ENCODE results near the gene LLGL2.
A peak's percentile ranks its signal among the peaks of the same experiment; 100 is the strongest.

Gene LLGL2

GRCh38 chr17:75594499-75595283 is 69.2 kb downstream of the LLGL2 start:
- no peak for DNase-seq

GRCh38 chr17:75595284-75595919 is 69.9 kb downstream of the LLGL2 start:
- DNase-seq, result no peak

DNA sequence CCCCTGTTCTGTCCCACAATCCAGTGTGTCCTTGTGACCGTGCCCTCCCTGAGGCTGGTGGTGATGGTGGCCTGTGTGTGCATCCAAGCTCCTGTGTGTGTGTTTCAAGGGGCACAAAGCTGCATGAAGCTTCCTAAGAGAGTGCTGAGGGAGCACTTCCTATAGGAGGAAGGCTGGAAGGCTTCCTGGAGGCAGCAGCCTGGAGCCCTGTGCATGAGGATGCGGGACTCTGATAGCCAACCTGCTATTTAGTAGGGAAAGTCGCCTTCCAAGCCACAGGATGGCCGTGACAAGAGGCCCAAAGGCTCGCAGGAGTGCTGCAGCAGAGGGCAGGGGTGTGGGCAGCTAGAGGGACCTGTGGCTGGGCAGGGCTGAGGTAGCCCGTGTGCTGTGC is 70.4 kb downstream of the LLGL2 start:
- DNase-seq, result no peak

DNA sequence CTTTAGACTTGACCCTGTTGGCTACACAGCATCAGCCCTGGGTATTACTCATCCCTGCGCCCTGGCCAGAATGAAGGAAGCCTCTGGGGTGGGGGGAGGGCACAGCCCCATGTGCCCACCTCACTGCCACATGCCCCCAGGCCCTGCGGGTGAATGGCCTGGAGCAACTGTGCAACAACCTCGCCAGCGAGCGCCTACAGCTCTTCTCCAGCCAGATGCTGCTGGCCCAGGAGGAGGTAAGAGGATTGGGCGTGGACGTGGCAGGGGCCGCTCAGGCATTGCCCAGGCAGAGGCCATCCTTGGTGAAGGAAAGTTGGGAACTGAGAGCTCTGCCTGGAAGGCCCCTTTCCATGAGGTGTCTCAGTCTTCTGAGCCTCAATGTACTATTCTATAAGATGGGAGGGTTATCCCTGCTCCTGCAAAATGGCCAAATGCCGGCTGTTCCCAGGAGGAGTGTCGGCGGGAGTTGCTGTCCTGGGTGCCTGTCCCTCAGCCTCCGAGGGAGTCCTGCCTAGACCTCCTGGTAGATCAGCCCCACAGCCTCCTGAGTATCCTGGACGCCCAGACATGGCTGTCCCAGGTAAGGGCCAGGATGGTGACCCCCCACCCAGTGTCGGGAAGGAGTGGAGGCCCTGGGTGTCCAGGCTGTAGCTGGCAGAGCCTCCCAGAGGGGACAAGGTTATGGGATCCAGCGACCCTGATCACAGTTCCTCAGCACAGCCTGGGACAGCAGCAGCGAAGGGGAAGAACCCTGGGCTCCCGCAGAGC is 71.0 kb downstream of the LLGL2 start:
- no peak for DNase-seq

DNA sequence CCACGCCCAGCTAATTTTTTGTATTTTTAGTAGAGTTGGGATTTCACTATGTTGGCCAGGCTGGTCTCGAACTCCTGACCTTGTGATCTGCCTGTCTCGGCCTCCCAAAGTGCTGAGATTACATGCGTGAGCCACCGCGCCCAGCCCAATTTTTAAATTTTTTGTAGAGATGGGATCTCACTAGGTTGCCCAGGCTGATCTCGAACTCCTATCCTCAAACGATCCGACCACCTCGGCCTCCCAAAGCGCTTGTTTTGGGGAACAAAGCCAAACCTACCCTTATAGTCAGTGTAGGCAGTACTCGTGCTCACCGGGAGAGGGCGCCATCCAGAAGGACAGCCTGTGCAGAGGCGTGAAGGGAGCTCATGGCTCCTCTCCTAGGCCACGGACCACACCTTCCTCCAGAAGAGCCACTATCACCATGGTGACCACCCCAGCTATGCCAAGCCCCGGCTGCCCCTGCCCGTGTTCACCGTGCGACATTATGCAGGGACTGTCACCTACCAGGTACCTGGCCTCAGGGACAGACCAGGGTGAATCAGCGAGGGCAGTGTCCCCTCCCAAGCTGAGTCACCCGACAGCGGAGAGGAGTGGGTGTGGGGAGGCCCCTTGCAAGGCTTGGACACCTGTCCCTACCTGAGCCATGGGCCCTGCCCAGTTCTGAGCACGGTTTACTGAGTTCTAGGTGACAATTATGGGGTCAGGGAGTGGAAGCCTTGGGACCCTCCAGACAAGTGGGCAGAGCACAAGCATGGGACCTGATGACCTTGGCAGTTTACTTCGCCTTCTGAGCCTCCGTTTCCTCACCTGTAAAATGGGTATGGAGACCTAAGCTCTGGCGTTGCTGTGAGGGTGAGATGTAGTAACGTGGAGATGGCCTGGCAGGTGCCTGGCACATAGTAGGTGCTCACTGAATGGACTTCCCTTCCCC is 75.8 kb downstream of the LLGL2 start:
- DNase-seq, result peak; percentile 40 to 52

- no peak for DNase-seq
Measured at GRCh38 chr17:75602644-75603043, 77.1 kb downstream of the LLGL2 start.

DNA sequence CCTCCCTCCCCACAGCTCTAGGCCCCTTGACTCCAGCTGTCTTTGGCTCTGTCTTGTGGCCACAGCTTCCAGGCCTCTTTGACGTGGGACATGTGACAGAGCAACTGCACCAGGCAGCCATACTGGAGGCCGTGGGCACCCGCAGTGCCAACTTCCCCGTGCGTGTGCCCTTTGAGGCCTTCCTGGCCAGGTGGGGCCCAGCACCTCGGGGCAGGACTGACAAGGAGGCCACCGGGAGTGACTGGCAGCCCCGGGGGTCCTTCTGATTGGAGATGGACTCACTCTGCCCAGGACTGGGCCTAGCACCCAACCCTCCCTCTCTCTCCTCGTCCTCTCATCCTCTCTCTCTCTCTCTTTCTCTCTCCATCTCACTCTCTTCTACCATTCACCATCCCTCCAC is 77.6 kb downstream of the LLGL2 start:
- no peak for DNase-seq

- no peak for DNase-seq
Measured at GRCh38 chr17:75604034-75604695, 78.7 kb downstream of the LLGL2 start.

- DNase-seq, result no peak
Measured at GRCh38 chr17:75605790-75606189, 80.3 kb downstream of the LLGL2 start.

GRCh38 chr17:75607086-75607485 is 81.6 kb downstream of the LLGL2 start:
- no peak for DNase-seq

GRCh38 chr17:75610103-75610984 is 84.8 kb downstream of the LLGL2 start:
- no peak for DNase-seq

DNA sequence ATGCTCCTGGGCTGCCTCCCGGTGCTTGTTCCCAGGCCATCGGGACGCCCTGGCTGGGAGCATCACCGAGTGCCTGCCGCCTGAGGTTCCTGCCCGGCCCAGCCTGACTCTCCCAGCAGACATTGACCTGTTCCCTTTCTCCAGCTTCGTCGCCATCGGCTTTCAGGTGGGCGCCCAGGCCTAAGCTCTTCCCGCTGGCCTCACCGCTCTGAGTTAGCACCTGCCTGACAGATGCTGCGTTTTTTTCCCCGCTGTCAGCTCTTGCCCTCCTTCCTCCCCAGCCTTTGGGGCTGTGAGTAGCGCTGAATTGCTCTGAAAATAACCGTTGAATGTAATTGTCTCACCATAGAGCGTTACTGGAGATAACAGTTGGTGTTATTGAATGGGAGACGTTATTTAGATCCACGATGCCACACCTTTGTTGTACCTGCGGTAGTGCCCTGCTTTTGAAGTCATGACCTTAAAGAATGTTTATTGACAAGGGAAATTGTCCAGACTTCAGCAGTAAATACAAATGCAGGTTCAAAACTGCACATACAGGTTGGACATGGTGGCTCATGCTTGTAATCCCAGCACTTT is 86.4 kb downstream of the LLGL2 start:
- no peak for DNase-seq

GRCh38 chr17:75612906-75613626 is 87.6 kb downstream of the LLGL2 start:
- no peak for DNase-seq

- DNase-seq, result no peak
Measured at GRCh38 chr17:75614006-75614405, 88.5 kb downstream of the LLGL2 start.

GRCh38 chr17:75614556-75615270 is 89.2 kb downstream of the LLGL2 start:
- DNase-seq, result no peak

- no peak for DNase-seq
Measured at GRCh38 chr17:75615301-75615700, 89.8 kb downstream of the LLGL2 start.

- DNase-seq, result no peak
Measured at GRCh38 chr17:75616521-75617122, 91.1 kb downstream of the LLGL2 start.

DNA sequence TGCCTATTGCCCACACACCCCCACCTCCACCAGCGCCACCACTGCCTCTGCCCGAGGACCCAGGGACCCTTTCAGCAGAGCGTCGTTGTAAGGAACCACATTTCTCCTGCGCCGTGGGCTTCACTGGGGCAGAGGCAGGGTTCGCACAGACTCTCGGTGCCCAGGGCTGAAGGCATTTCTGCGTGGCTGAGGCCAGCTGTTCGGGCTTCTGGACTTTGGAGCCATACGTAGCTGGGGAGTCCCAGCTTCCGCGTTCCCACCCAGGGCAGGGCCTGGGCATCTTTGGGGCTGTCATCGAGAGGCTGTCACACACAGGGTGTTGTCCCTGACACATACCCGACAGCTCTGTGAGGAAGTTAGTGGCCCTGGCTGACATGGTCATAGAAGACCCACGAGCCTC is 91.7 kb downstream of the LLGL2 start:
- no peak for DNase-seq

DNA sequence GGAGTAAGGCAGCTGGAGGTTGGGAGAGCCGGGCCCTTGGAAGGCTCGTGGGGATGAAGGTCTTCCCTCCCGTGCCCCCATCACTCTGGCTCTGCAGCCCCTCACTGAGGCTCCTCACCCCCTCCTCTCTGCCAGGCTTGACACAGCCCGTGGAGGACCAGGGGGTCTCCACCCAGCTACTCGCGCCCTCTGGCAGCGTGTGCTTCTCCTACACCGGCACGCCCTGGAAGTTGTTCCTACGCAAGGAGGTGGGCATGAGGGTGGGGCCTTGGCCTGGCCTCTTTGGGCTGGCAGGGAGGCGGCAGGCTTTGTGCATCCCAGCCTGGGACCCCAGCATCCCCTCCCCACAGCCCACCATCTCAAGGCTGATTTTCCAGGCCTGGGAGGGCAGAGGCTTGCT is 92.2 kb downstream of the LLGL2 start:
- no peak for DNase-seq

Data from activated CD4-positive, alpha-beta T cell treated with anti-CD3 and anti-CD28 coated beads, Interleukin-2, amount 50 U/mL, for 4 hours (primary cell).